Nephron progenitor cell (in vitro differentiated cells): ENCODE measurements around the gene SASH1.

Experiments used
- DNase-seq: peaks from one replicate; pipeline ENCODE4 v3.0.0; 2021
- H3K27ac Mint-ChIP-seq: 2 replicates; pipeline ENCODE4 v1.8.0; 2021; ENCODE audit warnings: mild to moderate bottlenecking, moderate library complexity, mixed read lengths
- H3K27me3 Mint-ChIP-seq: 2 replicates; pipeline ENCODE4 v1.8.0; 2021; ENCODE audit warnings: mild to moderate bottlenecking, low read depth, mixed read lengths; ENCODE audit not compliant: poor library complexity
- H3K36me3 Mint-ChIP-seq: 2 replicates; pipeline ENCODE4 v1.8.0; 2021; ENCODE audit warnings: low read depth, mixed read lengths
- H3K4me1 Mint-ChIP-seq: 2 replicates; pipeline ENCODE4 v1.8.0; 2021; ENCODE audit warnings: mixed read lengths
- H3K4me3 Mint-ChIP-seq: 2 replicates; pipeline ENCODE4 v1.8.0; 2021; ENCODE audit warnings: mild to moderate bottlenecking, moderate library complexity, mixed read lengths
- H3K9me3 Mint-ChIP-seq: 2 replicates; pipeline ENCODE4 v1.8.0; 2021; ENCODE audit warnings: mild to moderate bottlenecking, moderate library complexity, mixed read lengths
- TF ChIP-seq, protein P1 (sequence below): fragments of 200-600 bp; sonication (generic); IDR thresholded peaks from 2 replicates; pipeline ENCODE4 v1.5.0; 2021; ENCODE audit warnings: antibody characterized with exemption

Gene SASH1

DNA sequence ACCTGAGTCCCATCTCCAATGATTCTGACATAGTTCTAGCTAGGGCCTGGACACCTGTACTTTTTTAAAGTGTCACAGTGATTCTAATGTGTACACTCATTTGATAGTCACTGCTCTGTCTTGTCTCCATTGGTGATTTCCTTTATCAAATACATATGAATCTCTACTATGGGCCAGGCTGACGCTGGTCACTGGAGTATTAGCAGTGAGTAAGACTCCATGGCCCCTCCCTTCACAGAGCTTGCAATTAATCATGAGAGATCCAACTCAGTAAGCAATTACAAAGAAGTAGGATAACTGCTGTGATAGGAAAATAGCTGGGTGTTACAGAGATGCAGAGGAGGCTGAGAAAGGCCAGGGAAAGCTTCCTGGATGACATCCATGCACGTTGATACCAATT is 19.3 kb upstream of the SASH1 start:
- Mint-ChIP-seq H3K27me3 (peaks cover 10% of the 10 kb centered on the region), H3K36me3 (no peaks in the 10 kb centered on the region), H3K27ac (no peak overlapping the region), H3K9me3 (peaks cover 4% of the 10 kb centered on the region), H3K4me3 (no peak overlapping the region), H3K4me1 (peaks cover 17% of the 10 kb centered on the region)
- no peak for DNase-seq
- TF ChIP-seq, protein P1, sequence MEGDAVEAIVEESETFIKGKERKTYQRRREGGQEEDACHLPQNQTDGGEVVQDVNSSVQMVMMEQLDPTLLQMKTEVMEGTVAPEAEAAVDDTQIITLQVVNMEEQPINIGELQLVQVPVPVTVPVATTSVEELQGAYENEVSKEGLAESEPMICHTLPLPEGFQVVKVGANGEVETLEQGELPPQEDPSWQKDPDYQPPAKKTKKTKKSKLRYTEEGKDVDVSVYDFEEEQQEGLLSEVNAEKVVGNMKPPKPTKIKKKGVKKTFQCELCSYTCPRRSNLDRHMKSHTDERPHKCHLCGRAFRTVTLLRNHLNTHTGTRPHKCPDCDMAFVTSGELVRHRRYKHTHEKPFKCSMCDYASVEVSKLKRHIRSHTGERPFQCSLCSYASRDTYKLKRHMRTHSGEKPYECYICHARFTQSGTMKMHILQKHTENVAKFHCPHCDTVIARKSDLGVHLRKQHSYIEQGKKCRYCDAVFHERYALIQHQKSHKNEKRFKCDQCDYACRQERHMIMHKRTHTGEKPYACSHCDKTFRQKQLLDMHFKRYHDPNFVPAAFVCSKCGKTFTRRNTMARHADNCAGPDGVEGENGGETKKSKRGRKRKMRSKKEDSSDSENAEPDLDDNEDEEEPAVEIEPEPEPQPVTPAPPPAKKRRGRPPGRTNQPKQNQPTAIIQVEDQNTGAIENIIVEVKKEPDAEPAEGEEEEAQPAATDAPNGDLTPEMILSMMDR: no peak

DNA sequence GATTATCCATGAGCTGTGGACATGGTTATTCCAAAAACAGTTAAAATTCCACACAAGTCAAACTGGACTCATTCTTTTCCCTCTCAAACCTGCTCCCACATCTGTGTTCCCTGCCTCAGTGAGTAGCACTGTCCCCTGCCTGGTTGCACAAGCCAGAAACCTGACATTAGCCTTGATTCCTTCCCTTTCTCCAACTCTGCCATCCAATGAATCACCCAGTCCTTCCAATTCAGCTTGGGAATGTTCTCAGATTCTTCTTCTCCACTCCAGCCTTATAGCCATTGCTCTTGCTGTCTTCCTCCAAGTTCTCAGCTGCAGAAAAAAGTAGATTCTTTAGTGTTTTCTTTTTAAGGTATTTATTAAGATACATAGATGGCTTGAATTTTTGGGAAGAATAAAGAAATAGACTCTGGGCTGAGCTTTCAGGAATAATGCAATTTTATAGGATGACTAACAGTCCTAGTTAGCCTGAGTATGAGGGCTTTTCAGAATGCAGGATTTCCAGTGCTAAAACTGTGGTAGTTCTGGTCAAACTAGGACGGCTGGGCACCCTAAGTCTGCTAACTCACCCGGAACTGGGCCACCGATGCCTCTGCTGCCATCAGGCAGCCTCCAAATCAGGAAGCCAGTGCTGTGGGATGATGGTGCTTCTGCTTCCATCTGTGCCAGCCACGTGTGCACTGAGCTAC is 18.2 kb upstream of the SASH1 start:
- no peak overlapping the region for H3K4me3 Mint-ChIP-seq

DNA sequence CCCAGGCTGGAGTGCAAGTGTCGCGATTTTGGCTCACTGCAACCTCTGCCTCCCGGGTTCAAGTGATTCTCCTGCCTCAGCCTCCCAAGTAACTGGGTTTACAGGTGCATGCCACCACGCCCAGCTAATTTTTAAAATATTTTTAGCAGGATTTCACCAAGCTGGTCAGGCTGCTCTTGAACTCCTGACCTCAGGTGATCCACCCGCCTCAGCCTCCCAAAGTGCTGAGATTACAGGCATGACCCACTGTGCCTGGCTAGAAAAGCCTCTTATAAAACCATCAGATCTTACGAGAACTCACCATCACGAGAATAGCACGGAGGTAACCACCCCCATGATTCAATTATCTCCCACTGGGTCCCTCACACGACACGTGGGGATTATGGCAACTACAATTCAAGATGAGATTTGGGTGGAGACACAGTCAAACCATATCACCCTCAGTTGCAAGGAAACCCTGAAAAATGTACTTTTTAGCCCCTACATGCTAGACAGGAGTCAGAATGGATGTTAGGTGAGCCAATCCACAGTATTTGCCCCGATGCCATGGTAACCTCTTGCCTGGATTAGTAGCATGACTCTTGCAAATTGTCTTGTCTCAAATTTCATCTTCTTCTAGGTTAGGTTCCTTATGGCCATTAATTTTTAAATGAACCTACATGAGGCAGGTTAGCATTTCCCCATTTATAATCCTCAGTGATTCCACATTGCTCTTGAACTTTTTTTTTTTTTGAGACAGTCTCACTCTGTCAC is 17.1 kb upstream of the SASH1 start:
- TF ChIP-seq, protein P1: no peak
- H3K4me1 Mint-ChIP-seq: peaks cover 22% of the 10 kb centered on the region
- H3K27ac Mint-ChIP-seq: no peak overlapping the region
- no peaks in the 10 kb centered on the region for H3K9me3 Mint-ChIP-seq
- no peak overlapping the region for H3K4me3 Mint-ChIP-seq
- H3K27me3 Mint-ChIP-seq: peaks cover 10% of the 10 kb centered on the region
- DNase-seq: no peak
- no peaks in the 10 kb centered on the region for H3K36me3 Mint-ChIP-seq

More for the DNA sequence above, 18.2 kb upstream of the SASH1 start:
- no peaks in the 10 kb centered on the region for H3K36me3 Mint-ChIP-seq
- peaks cover 19% of the 10 kb centered on the region for H3K4me1 Mint-ChIP-seq
- TF ChIP-seq, protein P1: no peak
- H3K9me3 Mint-ChIP-seq: peaks cover 4% of the 10 kb centered on the region
- H3K27ac Mint-ChIP-seq: no peak overlapping the region
- no peak for DNase-seq
- H3K27me3 Mint-ChIP-seq: peaks cover 10% of the 10 kb centered on the region

DNA sequence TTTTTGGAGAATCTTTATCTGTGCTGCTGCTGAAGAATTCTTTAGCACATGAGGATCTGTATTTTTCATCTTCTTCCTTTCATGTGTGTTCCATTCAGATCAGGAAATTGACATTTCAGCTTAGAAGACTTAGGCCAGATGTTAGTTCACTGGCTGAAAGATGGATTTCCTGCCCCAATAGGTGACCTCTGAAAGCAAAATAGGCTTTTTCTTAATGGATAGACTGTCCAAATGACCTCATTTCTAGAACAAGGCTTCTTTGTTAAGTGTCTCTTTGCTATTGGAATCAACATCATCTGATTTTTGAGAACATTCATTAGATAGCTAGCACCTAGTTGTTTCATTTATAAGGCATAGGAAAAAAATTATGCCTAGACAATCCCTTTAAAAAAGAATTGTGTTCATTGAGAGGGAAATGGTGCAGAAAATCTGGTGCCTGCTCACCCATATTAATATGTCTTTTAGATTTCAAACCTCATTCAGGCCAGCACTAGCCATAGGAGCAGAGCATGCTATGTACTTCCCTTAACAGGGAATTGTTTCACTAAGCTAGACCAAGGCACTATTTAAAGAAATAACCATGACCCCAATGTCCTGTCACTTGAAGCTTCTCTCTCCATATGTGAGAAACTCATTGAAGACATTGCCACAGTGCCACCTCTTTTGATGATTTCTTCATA is 13.6 kb upstream of the SASH1 start:
- TF ChIP-seq, protein P1: no peak
- Mint-ChIP-seq H3K4me3 (no peak overlapping the region), H3K9me3 (no peaks in the 10 kb centered on the region)

DNA sequence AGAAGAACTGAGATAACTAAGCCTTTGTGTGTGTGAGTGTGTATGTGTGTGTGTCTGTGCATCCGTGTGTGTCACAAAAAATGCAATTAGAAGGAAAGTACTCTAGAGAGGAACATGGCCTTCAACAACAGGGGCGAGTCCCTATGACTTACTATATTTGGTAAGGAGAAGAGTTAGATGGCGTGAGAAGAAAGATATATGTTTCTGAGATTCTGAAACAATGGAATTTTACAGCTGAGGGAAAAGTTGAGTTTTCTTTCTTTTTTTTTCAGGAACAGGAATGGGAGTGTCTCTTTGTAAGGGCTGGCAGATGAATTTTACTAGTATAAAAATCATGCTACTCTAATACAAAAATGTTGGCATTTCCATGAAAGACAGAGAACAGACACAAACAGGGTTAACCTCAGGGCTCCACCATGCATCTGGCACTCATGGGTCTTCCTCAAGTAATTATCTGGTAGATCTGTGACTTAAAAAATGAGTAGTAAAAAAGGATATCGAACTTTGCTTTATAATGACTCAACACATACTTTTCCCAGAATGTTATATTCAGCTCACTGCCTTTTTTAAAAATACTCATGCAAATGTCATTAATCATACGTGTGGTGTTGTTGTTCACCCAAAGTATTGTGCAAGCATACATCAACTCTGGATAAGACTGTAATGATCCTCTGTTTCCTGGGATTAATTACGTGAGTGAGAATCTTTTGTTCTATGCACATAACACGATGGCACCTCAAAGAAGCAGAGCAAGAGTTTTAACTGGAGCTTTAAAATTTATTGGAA is 12.8 kb upstream of the SASH1 start:
- no peak for DNase-seq
- Mint-ChIP-seq H3K4me3 (no peak overlapping the region), H3K27ac (no peak overlapping the region), H3K9me3 (no peaks in the 10 kb centered on the region), H3K4me1 (peaks cover 16% of the 10 kb centered on the region), H3K27me3 (peaks cover 2% of the 10 kb centered on the region), H3K36me3 (no peaks in the 10 kb centered on the region)
- TF ChIP-seq, protein P1: no peak

More for the DNA sequence above, 13.6 kb upstream of the SASH1 start:
- no peaks in the 10 kb centered on the region for H3K36me3 Mint-ChIP-seq
- no peak overlapping the region for H3K27ac Mint-ChIP-seq
- H3K4me1 Mint-ChIP-seq: peaks cover 22% of the 10 kb centered on the region
- peaks cover 8% of the 10 kb centered on the region for H3K27me3 Mint-ChIP-seq
- DNase-seq: no peak
